CD4-positive, CD25-positive, alpha-beta regulatory T cell (primary cell): Measurements from ENCODE around the gene PRKG1. TPM values are rescaled to one million over a fixed set of nuclear protein-coding genes. Genes with fewer than 3 reads are reported as not detected.
"Not testable (repeated sequence)": the region's sequence is repeated elsewhere in the genome, so short reads cannot be mapped to it uniquely, and the experiment has no call there.

Source experiments
- ATAC-seq, 2 donors: fragments of 150-1000 bp; cut with Tn5 transposase; one replicate each; pipeline ENCODE4 v1.10.0; 2021; ENCODE audit warnings: low read depth in 2 of 2, moderate number of reproducible peaks in 2 of 2, moderate library complexity in 1 of 2
- DNase-seq, 3 donors: peaks; one replicate each; pipeline versions ENCODE4 v3.0.0 to v3.0.0-alpha.2; 2012 to 2022; ENCODE audit warnings: mixed read lengths in 1 of 3
- H3K27ac ChIP-seq: one replicate; pipeline ENCODE4 v1.7.0; 2013; ENCODE audit warnings: mild to moderate bottlenecking, low read length; ENCODE audit not compliant: insufficient read depth, poor library complexity, severe bottlenecking
- H3K27me3 ChIP-seq: one replicate; pipeline ENCODE4 v1.7.0; 2013; ENCODE audit warnings: low read length; ENCODE audit not compliant: control insufficient read depth, insufficient read depth
- H3K36me3 ChIP-seq: one replicate; pipeline ENCODE4 v1.7.0; 2013; ENCODE audit warnings: mild to moderate bottlenecking, low read length, moderate library complexity; ENCODE audit not compliant: control insufficient read depth, insufficient read depth
- H3K4me1 ChIP-seq: 2 replicates; pipeline ENCODE4 v1.7.0; 2013; ENCODE audit warnings: mild to moderate bottlenecking, low read length; ENCODE audit not compliant: insufficient read depth, control insufficient read depth, poor library complexity, severe bottlenecking
- H3K4me3 ChIP-seq: one replicate; pipeline ENCODE4 v1.7.0; 2013; ENCODE audit warnings: low read depth, mild to moderate bottlenecking, low read length, moderate library complexity
- H3K9me3 ChIP-seq, 2 experiments: 1 replicate in 1 of 2; 2 replicates in 1 of 2; pipeline ENCODE4 v1.7.0; 2013; ENCODE audit warnings: low read length in 2 of 2, mild to moderate bottlenecking in 1 of 2, moderate library complexity in 1 of 2; ENCODE audit not compliant: control insufficient read depth in 2 of 2
- H3K27ac Mint-ChIP-seq, 3 donors: one replicate each; pipeline ENCODE4 v1.8.0; 2020 to 2022; ENCODE audit warnings: mild to moderate bottlenecking in 3 of 3, mixed read lengths in 3 of 3, moderate library complexity in 2 of 3
- H3K27me3 Mint-ChIP-seq: one replicate; pipeline ENCODE4 v1.8.0; 2022; ENCODE audit warnings: mild to moderate bottlenecking, mixed read lengths
- H3K36me3 Mint-ChIP-seq: one replicate; pipeline ENCODE4 v1.8.0; 2020; ENCODE audit warnings: mixed read lengths
- H3K4me1 Mint-ChIP-seq, 4 donors: one replicate each; pipeline ENCODE4 v1.8.0; 2020 to 2022; ENCODE audit warnings: mixed read lengths in 4 of 4, mild to moderate bottlenecking in 1 of 4
- H3K4me3 Mint-ChIP-seq, 4 donors: one replicate each; pipeline ENCODE4 v1.8.0; 2020 to 2022; ENCODE audit warnings: mild to moderate bottlenecking in 4 of 4, mixed read lengths in 4 of 4, moderate library complexity in 3 of 4
- H3K9me3 Mint-ChIP-seq, 7 donors: one replicate each; pipeline ENCODE4 v1.8.0; 2020 to 2022; ENCODE audit warnings: mixed read lengths in 7 of 7, mild to moderate bottlenecking in 3 of 7, moderate library complexity in 2 of 7
- polyA plus RNA-seq, 4 donors: library from polyadenylated mRNA; unstranded; fragments of 300-500 nt; fragmentation: Illumina TruSeq; gene quantifications; one replicate each; pipeline ENCODE4 v1.2.3, GENCODE V29; 2021
- total RNA-seq: library from RNA; stranded (reverse); gene quantifications from one replicate; pipeline ENCODE4 v1.2.3, GENCODE V29; 2022

Gene PRKG1
- total and polyA plus RNA-seq, 5 donors from 2014 or later, result 0.30 TPM; not detected in 4

- not testable (repeated sequence) for H3K4me1 Mint-ChIP-seq
Observed at GRCh38 chr10:51688826-51689225, 614.5 kb downstream of the PRKG1 start.

GRCh38 chr10:51689536-51689935 is 615.2 kb downstream of the PRKG1 start:
- Mint-ChIP-seq H3K9me3 (peaks cover 0 to 3% (median 0%) of the 10 kb centered on the region in 7 donors), H3K4me3 (no peak overlapping the region), H3K27me3 (peaks cover 4% of the 10 kb centered on the region), H3K36me3 (no peaks in the 10 kb centered on the region), H3K27ac (no peak overlapping the region), H3K4me1 (peaks cover 0 to 5% (median 4%) of the 10 kb centered on the region in 4 donors)
- Histone ChIP-seq H3K4me1 (no peaks in the 10 kb centered on the region), H3K27me3 (peaks cover 3% of the 10 kb centered on the region), H3K4me3 (no peak overlapping the region), H3K36me3 (no peaks in the 10 kb centered on the region), H3K27ac (no peak overlapping the region), H3K9me3 (no peaks in the 10 kb centered on the region)
- no peak for ATAC-seq
- no peak for DNase-seq

More at GRCh38 chr10:51688826-51689225, 614.5 kb downstream of the PRKG1 start:
- H3K4me3 Mint-ChIP-seq, H3K9me3 ChIP-seq, H3K27me3 ChIP-seq, H3K9me3 Mint-ChIP-seq, H3K4me3 ChIP-seq, ATAC-seq, H3K27ac Mint-ChIP-seq, H3K4me1 ChIP-seq, H3K27ac ChIP-seq, H3K36me3 ChIP-seq, H3K27me3 Mint-ChIP-seq, H3K36me3 Mint-ChIP-seq, DNase-seq: not testable (repeated sequence)

- Histone ChIP-seq H3K36me3 (no peaks in the 10 kb centered on the region), H3K4me3 (no peak overlapping the region), H3K27me3 (no peaks in the 10 kb centered on the region), H3K27ac (no peak overlapping the region), H3K4me1 (peaks cover 11% of the 10 kb centered on the region), H3K9me3 (no peaks in the 10 kb centered on the region)
- Mint-ChIP-seq H3K9me3 (peaks cover 0 to 3% (median 0%) of the 10 kb centered on the region in 7 donors), H3K27ac (no peak overlapping the region), H3K4me1 (peaks cover 13 to 21% (median 18%) of the 10 kb centered on the region in 4 donors), H3K27me3 (peaks cover 4% of the 10 kb centered on the region), H3K36me3 (peaks cover 5% of the 10 kb centered on the region), H3K4me3 (no peak overlapping the region)
- ATAC-seq, result no peak
- no peak for DNase-seq
Observed at GRCh38 chr10:51691135-51691534, 616.8 kb downstream of the PRKG1 start.

- peaks cover 11% of the 10 kb centered on the region for H3K36me3 ChIP-seq
- Mint-ChIP-seq H3K9me3 (peaks cover 0 to 3% (median 0%) of the 10 kb centered on the region in 7 donors), H3K4me1 (peaks cover 23 to 51% (median 38%) of the 10 kb centered on the region in 4 donors), H3K36me3 (peaks cover 21% of the 10 kb centered on the region), H3K27ac (peak overlapping the region in 1 of 3 donors; percentile 31), H3K4me3 (no peak overlapping the region), H3K27me3 (peaks cover 4% of the 10 kb centered on the region)
- H3K4me3 ChIP-seq, result no peak overlapping the region
- H3K27ac ChIP-seq, result no peak overlapping the region
- peaks cover 40% of the 10 kb centered on the region for H3K4me1 ChIP-seq
- no peaks in the 10 kb centered on the region for H3K9me3 ChIP-seq
- ATAC-seq, result no peak
- H3K27me3 ChIP-seq, result no peaks in the 10 kb centered on the region
- no peak for DNase-seq
Observed at GRCh38 chr10:51694086-51694768, 619.9 kb downstream of the PRKG1 start.

- Mint-ChIP-seq H3K36me3 (peaks cover 23% of the 10 kb centered on the region), H3K27me3 (peaks cover 8% of the 10 kb centered on the region), H3K9me3 (no peaks in the 10 kb centered on the region), H3K4me1 (peaks cover 27 to 61% (median 41%) of the 10 kb centered on the region in 4 donors), H3K27ac (peak overlapping the region; percentile 32 to 86 (median 84)), H3K4me3 (peak overlapping the region; percentile 26 to 59 (median 39))
- Histone ChIP-seq H3K27me3 (no peaks in the 10 kb centered on the region), H3K4me3 (peak overlapping the region; percentile 46), H3K27ac (peak overlapping the region; percentile 47), H3K4me1 (peaks cover 48% of the 10 kb centered on the region), H3K36me3 (peaks cover 11% of the 10 kb centered on the region), H3K9me3 (no peaks in the 10 kb centered on the region)
- DNase-seq (no peak), ATAC-seq (no peak)
Observed at GRCh38 chr10:51696251-51696650, 622.0 kb downstream of the PRKG1 start.

GRCh38 chr10:51698473-51699063 is 624.3 kb downstream of the PRKG1 start:
- Histone ChIP-seq H3K9me3 (no peaks in the 10 kb centered on the region), H3K4me3 (peak overlapping the region; percentile 99), H3K27ac (peak overlapping the region; percentile 95), H3K36me3 (peaks cover 11% of the 10 kb centered on the region), H3K4me1 (peaks cover 48% of the 10 kb centered on the region), H3K27me3 (no peaks in the 10 kb centered on the region)
- Mint-ChIP-seq H3K27ac (peak overlapping the region; percentile 98 to 100 (median 100)), H3K36me3 (peaks cover 23% of the 10 kb centered on the region), H3K4me1 (peaks cover 27 to 61% (median 41%) of the 10 kb centered on the region in 4 donors), H3K4me3 (peak overlapping the region; percentile 91 to 99 (median 98)), H3K27me3 (peaks cover 5% of the 10 kb centered on the region), H3K9me3 (no peaks in the 10 kb centered on the region)
- DNase-seq (no peak), ATAC-seq (no peak)

GRCh38 chr10:51699145-51699474 is 624.8 kb downstream of the PRKG1 start:
- H3K27ac ChIP-seq, result peak overlapping the region; percentile 95
- peak; percentile 9 to 10 for ATAC-seq
- Mint-ChIP-seq H3K36me3 (peaks cover 23% of the 10 kb centered on the region), H3K27ac (peak overlapping the region; percentile 98 to 100 (median 100)), H3K9me3 (no peaks in the 10 kb centered on the region), H3K4me3 (peak overlapping the region; percentile 91 to 99 (median 98)), H3K4me1 (peaks cover 27 to 59% (median 41%) of the 10 kb centered on the region in 4 donors), H3K27me3 (peaks cover 6% of the 10 kb centered on the region)
- H3K36me3 ChIP-seq, result peaks cover 11% of the 10 kb centered on the region
- no peaks in the 10 kb centered on the region for H3K27me3 ChIP-seq
- DNase-seq, result no peak
- no peaks in the 10 kb centered on the region for H3K9me3 ChIP-seq
- peak overlapping the region; percentile 99 for H3K4me3 ChIP-seq
- H3K4me1 ChIP-seq, result peaks cover 48% of the 10 kb centered on the region
